ENCODE results near the gene RRP12. TPM values are rescaled to one million over a fixed set of nuclear protein-coding genes. Genes with fewer than 3 reads are reported as not detected.

The RRP12 gene
- total RNA-seq, 1 donor from 2014 or later = 42.4 TPM

- Mint-ChIP-seq H3K4me1 (no peaks in the 10 kb centered on the region), H3K36me3 (peaks cover 28% of the 10 kb centered on the region), H3K27ac (no peak overlapping the region), H3K9me3 (no peaks in the 10 kb centered on the region), H3K27me3 (ENCODE audit: low read depth) (no peaks in the 10 kb centered on the region), H3K4me3 (no peak overlapping the region)
- no peak for TF ChIP-seq CTCF (IDR thresholded peaks at IDR 0.05; ENCODE audit: unreplicated experiment)
- DNase-seq (ENCODE audit: low spot score in 2 of 2, unreplicated experiment in 2 of 2) = no peak
These were observed 8.0 kb downstream of the RRP12 start for GRCh38 chr10:97393034-97393573.

GRCh38 chr10:97390091-97390490 is 11.0 kb downstream of the RRP12 start:
- no peaks in the 10 kb centered on the region for H3K9me3 Mint-ChIP-seq
- H3K27ac Mint-ChIP-seq = no peak overlapping the region
- no peaks in the 10 kb centered on the region for H3K27me3 Mint-ChIP-seq (ENCODE audit: low read depth)
- no peak overlapping the region for H3K4me3 Mint-ChIP-seq
- TF ChIP-seq CTCF (IDR thresholded peaks at IDR 0.05; ENCODE audit: unreplicated experiment) = no peak
- no peaks in the 10 kb centered on the region for H3K4me1 Mint-ChIP-seq
- H3K36me3 Mint-ChIP-seq = peaks cover 28% of the 10 kb centered on the region
- DNase-seq (ENCODE audit: low spot score in 2 of 2, unreplicated experiment in 2 of 2) = no peak

- Mint-ChIP-seq H3K27ac (no peak overlapping the region), H3K4me3 (no peak overlapping the region), H3K36me3 (peaks cover 20% of the 10 kb centered on the region), H3K27me3 (ENCODE audit: low read depth) (no peaks in the 10 kb centered on the region), H3K4me1 (no peaks in the 10 kb centered on the region), H3K9me3 (no peaks in the 10 kb centered on the region)
- no peak for TF ChIP-seq CTCF (IDR thresholded peaks at IDR 0.05; ENCODE audit: unreplicated experiment)
- DNase-seq (ENCODE audit: low spot score in 2 of 2, unreplicated experiment in 2 of 2) = no peak
These were observed 13.0 kb downstream of the RRP12 start for GRCh38 chr10:97388152-97388551.

- H3K36me3 Mint-ChIP-seq = peaks cover 16% of the 10 kb centered on the region
- H3K9me3 Mint-ChIP-seq = no peaks in the 10 kb centered on the region
- H3K27me3 Mint-ChIP-seq (ENCODE audit: low read depth) = no peaks in the 10 kb centered on the region
- TF ChIP-seq CTCF (IDR thresholded peaks at IDR 0.05; ENCODE audit: unreplicated experiment) = no peak
- no peak for DNase-seq (ENCODE audit: low spot score in 2 of 2, unreplicated experiment in 2 of 2)
- no peaks in the 10 kb centered on the region for H3K4me1 Mint-ChIP-seq
- H3K27ac Mint-ChIP-seq = no peak overlapping the region
- no peak overlapping the region for H3K4me3 Mint-ChIP-seq
These were observed 15.6 kb downstream of the RRP12 start for GRCh38 chr10:97385565-97385964.

GRCh38 chr10:97384641-97385040 is 16.5 kb downstream of the RRP12 start:
- no peaks in the 10 kb centered on the region for H3K4me1 Mint-ChIP-seq
- H3K27ac Mint-ChIP-seq = no peak overlapping the region
- no peaks in the 10 kb centered on the region for H3K9me3 Mint-ChIP-seq
- peaks cover 16% of the 10 kb centered on the region for H3K36me3 Mint-ChIP-seq
- TF ChIP-seq CTCF (IDR thresholded peaks at IDR 0.05; ENCODE audit: unreplicated experiment) = no peak
- DNase-seq (ENCODE audit: low spot score in 2 of 2, unreplicated experiment in 2 of 2) = no peak
- H3K4me3 Mint-ChIP-seq = no peak overlapping the region
- H3K27me3 Mint-ChIP-seq (ENCODE audit: low read depth) = no peaks in the 10 kb centered on the region

GRCh38 chr10:97384156-97384555 is 17.0 kb downstream of the RRP12 start:
- TF ChIP-seq CTCF (IDR thresholded peaks at IDR 0.05; ENCODE audit: unreplicated experiment) = no peak
- Mint-ChIP-seq H3K27ac (no peak overlapping the region), H3K9me3 (no peaks in the 10 kb centered on the region), H3K4me3 (no peak overlapping the region), H3K4me1 (no peaks in the 10 kb centered on the region), H3K36me3 (peaks cover 18% of the 10 kb centered on the region), H3K27me3 (ENCODE audit: low read depth) (no peaks in the 10 kb centered on the region)
- no peak for DNase-seq (ENCODE audit: low spot score in 2 of 2, unreplicated experiment in 2 of 2)

Data from mesothelial cell of epicardium (in vitro differentiated cells).